ENCODE data around the gene RABGAP1L.
"Not testable (repeated sequence)": the region's sequence is repeated elsewhere in the genome, so short reads cannot be mapped to it uniquely, and the experiment has no call there.

Gene RABGAP1L

DNA sequence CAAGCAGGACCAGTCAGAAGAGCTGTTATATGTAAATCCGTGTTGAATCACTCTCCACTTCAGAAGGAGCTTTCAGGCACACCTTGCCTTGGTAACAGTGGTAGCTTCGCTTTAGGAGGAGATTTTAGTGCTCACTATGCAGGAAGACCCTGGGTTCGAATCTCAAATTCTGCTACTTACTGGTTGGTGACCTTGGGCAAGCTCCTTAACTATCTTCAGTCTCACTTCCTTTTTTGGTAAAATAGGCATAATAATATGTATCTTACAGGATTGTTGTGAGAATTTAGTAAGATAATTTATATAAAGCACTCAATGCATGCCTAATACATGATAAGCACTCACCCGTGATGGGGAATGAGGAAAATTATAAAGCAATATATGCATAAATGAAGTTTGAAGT, 241.8 kb downstream of the RABGAP1L start:
- no peak for TF ChIP-seq POLR2AphosphoS5 (IDR thresholded peaks at IDR 0.05; ENCODE audit: low read depth, low read length)
- TF ChIP-seq SPI1 (IDR thresholded peaks at IDR 0.05; ENCODE audit: low read depth, low read length) = peak; percentile 59
- no peak for DNase-seq (ENCODE audit: insufficient read length, low spot score)
- FAIRE-seq = no peak

DNA sequence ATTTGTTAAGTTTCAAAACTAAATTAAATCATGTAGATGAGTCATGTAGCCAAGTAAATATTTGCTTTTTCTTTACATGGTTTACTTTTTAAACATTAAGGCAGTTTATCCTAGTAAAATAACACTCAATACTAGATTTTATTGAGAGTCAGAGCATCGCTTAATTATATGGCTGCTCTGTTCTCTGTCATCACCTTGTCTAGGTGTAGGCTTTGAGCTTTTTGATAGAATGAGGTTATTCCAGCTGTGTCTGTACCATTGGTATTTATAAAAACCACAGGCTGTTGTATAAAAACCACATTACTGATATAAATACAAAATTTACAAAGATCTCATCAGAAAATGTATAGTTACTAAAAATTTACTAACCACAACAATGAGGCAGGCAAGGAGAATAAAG, 245.9 kb downstream of the RABGAP1L start:
- no peak for TF ChIP-seq PAX5 (IDR thresholded peaks at IDR 0.05; ENCODE audit: insufficient read depth, low read length, severe bottlenecking)
- no peak for TF ChIP-seq POLR2AphosphoS5 (IDR thresholded peaks at IDR 0.05; ENCODE audit: low read depth, low read length)
- TF ChIP-seq POLR2A (IDR thresholded peaks at IDR 0.05; ENCODE audit: low read depth, low read length) = no peak
- TF ChIP-seq TAF1 (IDR thresholded peaks at IDR 0.05; ENCODE audit: low read depth, low read length) = no peak
- no peak for DNase-seq (ENCODE audit: insufficient read length, low spot score)
- FAIRE-seq = no peak

DNA sequence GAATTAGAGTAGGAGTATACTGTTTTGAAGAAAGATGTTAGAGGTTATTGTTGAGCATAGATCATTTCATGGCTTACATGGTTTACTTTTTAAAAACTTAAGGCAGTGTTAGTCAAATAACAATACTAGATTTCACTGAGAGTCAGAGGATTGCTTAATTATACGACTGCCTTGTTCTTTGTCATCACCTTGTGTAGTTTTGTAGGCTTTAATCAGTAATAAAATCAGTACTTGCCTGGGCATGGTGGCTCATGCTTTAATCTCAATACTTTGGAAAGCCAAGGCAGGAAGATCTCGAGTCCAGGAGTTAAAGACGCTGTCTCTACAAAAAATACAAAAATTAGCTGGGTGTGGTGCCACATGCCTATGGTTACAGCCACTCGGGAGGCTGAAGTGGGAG, 247.1 kb downstream of the RABGAP1L start:
- TF ChIP-seq POLR2A (IDR thresholded peaks at IDR 0.05; ENCODE audit: low read depth, low read length) = no peak
- TF ChIP-seq SPI1 (IDR thresholded peaks at IDR 0.05; ENCODE audit: low read depth, low read length) = no peak
- TF ChIP-seq PAX5 (IDR thresholded peaks at IDR 0.05; ENCODE audit: insufficient read depth, low read length, severe bottlenecking) = no peak
- no peak for TF ChIP-seq TAF1 (IDR thresholded peaks at IDR 0.05; ENCODE audit: low read depth, low read length)
- no peak for TF ChIP-seq POLR2AphosphoS5 (IDR thresholded peaks at IDR 0.05; ENCODE audit: low read depth, low read length)
- no peak for TF ChIP-seq POU2F2 (IDR thresholded peaks at IDR 0.05; ENCODE audit: low read depth, low read length)
- FAIRE-seq = no peak
- no peak for DNase-seq (ENCODE audit: insufficient read length, low spot score)

DNA sequence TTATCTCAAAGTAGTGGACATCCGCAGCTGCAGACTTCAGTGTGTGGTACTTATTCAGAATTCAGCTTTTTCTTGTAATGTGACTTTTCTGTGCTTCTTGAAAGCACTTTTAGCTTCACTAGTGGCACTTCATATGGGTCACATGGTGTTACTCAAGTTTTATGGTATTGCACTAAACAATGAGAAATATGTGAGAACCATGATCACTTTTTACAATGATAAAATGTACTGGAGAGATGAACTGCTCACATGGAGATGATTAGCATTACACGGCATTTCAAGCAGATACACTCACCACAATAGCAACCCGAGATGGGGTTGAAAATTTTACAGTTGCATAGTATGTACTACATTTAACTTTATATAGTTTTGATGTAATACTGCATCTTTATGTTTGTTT, 248.3 kb downstream of the RABGAP1L start:
- FAIRE-seq = peak; percentile 35
- no peak for DNase-seq (ENCODE audit: insufficient read length, low spot score)
- TF ChIP-seq POU2F2 (IDR thresholded peaks at IDR 0.05; ENCODE audit: low read depth, low read length) (no peak), PAX5 (IDR thresholded peaks at IDR 0.05; ENCODE audit: insufficient read depth, low read length, severe bottlenecking) (no peak), SPI1 (IDR thresholded peaks at IDR 0.05; ENCODE audit: low read depth, low read length) (no peak), POLR2A (IDR thresholded peaks at IDR 0.05; ENCODE audit: low read depth, low read length) (no peak), TAF1 (IDR thresholded peaks at IDR 0.05; ENCODE audit: low read depth, low read length) (no peak), POLR2AphosphoS5 (IDR thresholded peaks at IDR 0.05; ENCODE audit: low read depth, low read length) (no peak)

DNA sequence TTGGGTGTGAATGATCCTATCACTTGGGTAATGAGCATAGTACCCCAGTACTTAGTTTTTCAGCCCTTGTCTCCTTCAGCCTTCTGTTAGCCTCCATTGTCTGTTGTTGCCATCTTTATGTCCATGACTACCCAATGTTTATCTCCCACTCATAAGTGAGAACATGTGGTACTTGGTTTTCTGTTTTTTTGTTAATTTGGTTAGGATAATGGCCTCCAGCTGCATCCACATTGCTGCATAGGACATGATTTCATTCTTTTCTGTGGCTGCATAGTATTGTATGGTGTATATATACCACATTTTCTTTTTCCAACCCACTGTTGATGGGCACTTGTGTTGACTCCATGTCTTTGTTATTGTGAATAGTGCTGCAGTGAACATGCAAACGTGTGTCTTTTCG, 248.8 kb downstream of the RABGAP1L start:
- no peak for DNase-seq (ENCODE audit: insufficient read length, low spot score)
- TF ChIP-seq SPI1 (IDR thresholded peaks at IDR 0.05; ENCODE audit: low read depth, low read length) = no peak
- no peak for TF ChIP-seq POU2F2 (IDR thresholded peaks at IDR 0.05; ENCODE audit: low read depth, low read length)
- no peak for TF ChIP-seq POLR2AphosphoS5 (IDR thresholded peaks at IDR 0.05; ENCODE audit: low read depth, low read length)
- TF ChIP-seq TAF1 (IDR thresholded peaks at IDR 0.05; ENCODE audit: low read depth, low read length) = no peak
- FAIRE-seq = no peak

DNA sequence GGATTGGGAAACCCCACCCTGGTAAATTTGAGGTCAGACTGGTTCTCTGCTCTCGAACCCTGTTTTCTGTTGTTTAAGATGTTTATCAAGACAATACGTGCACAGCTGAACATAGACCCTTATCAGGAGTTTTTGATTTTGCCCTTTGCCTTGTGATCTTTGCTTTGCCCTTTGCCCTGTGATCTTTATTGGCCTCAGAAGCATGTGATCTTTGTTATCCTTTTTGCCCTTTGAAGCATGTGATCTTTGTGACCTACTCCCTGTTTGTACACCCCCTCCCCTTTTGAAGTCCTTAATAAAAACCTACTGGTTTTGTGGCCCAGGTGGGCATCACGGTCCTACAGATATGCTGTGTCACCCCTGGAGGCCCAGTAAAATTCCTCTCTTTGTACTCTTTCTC, 250.5 kb downstream of the RABGAP1L start:
- FAIRE-seq = not testable (repeated sequence)

DNA sequence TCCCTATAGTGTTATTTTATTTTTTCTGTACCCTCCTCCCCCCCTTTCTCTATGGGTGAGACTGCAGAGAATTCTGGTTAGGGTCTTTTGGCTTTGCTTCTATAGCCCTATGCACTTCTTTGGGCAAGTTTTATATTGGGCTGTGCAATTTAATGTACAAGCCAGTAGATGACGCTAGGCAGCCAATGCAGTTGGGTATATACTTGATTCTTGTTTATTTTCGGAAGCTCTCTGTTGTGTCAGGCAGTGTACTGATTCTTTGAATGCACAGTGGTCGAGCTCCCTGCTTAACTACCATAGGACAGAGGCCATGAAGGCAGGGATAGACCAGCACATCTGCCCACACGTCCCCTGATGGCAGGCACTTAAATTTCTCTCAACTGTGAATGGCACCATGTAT, 254.3 kb downstream of the RABGAP1L start:
- TF ChIP-seq POLR2AphosphoS5 (IDR thresholded peaks at IDR 0.05; ENCODE audit: low read depth, low read length) = no peak
- no peak for TF ChIP-seq TAF1 (IDR thresholded peaks at IDR 0.05; ENCODE audit: low read depth, low read length)
- no peak for TF ChIP-seq POU2F2 (IDR thresholded peaks at IDR 0.05; ENCODE audit: low read depth, low read length)
- TF ChIP-seq PAX5 (IDR thresholded peaks at IDR 0.05; ENCODE audit: insufficient read depth, low read length, severe bottlenecking) = no peak
- TF ChIP-seq SPI1 (IDR thresholded peaks at IDR 0.05; ENCODE audit: low read depth, low read length) = no peak
- no peak for TF ChIP-seq POLR2A (IDR thresholded peaks at IDR 0.05; ENCODE audit: low read depth, low read length)
- DNase-seq (ENCODE audit: insufficient read length, low spot score) = no peak
- FAIRE-seq = no peak

More for the DNA sequence above, 250.5 kb downstream of the RABGAP1L start:
- not testable (repeated sequence) for DNase-seq (ENCODE audit: insufficient read length, low spot score)

DNA sequence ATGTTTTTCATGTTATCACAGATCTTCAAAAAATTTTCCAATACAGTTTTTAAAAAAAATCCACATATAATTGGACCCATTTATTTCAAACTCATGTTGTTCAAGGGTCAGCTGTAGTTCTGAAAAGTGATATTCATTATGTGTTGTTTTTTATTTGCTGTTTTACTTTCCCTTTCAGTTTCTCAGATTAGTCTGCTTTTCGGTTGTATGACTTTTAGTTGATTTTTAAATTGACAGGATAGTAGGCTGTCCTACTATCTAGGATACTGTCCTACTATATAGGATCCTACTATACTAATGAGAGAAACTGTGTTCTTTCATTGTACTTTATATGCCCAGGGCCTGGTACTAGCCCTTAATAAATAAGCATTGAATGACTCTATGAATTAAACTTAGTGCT, 254.9 kb downstream of the RABGAP1L start:
- no peak for FAIRE-seq
- DNase-seq (ENCODE audit: insufficient read length, low spot score) = no peak
- TF ChIP-seq POLR2AphosphoS5 (IDR thresholded peaks at IDR 0.05; ENCODE audit: low read depth, low read length) (no peak), PAX5 (IDR thresholded peaks at IDR 0.05; ENCODE audit: insufficient read depth, low read length, severe bottlenecking) (no peak), POLR2A (IDR thresholded peaks at IDR 0.05; ENCODE audit: low read depth, low read length) (no peak), TAF1 (IDR thresholded peaks at IDR 0.05; ENCODE audit: low read depth, low read length) (no peak), POU2F2 (IDR thresholded peaks at IDR 0.05; ENCODE audit: low read depth, low read length) (no peak), SPI1 (IDR thresholded peaks at IDR 0.05; ENCODE audit: low read depth, low read length) (no peak)

DNA sequence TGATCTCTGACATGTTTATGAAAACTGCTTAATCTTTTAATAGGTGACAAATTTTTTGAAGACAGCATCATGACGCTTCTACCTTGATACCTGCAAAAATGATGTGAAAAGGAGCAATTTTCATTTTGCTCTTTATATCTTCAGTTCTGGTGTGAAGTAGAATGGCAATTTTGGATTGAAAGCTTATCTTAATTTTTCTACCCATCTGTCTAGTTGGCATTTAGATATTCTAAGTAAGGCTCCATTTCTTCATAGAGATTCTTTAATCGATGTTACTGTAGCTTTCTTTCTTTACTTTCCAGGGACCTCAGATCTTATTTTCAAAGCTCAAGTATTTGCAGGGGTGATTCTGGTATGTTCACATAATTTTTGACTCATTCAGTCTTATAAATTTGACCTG, 256.2 kb downstream of the RABGAP1L start:
- TF ChIP-seq TAF1 (IDR thresholded peaks at IDR 0.05; ENCODE audit: low read depth, low read length) = no peak
- FAIRE-seq (no peak), DNase-seq (ENCODE audit: insufficient read length, low spot score) (no peak)

DNA sequence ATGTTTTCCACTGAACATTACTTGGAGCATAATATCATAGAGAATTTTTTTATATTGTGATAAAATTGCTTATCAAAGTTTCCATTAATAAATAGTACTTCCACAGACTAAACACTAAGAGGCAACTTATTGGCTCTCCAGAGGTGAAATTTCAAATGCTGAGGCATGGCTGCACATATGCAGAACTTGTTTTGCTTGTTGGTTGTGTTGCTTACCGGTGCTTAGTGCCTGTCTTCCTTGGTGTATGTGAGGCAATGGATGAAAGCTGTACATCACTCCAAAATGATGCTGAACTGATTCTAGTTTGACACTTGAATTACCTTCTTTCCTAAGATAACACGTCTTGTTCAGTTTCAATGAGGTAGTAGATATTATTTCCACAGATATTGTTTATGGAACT, 258.6 kb downstream of the RABGAP1L start:
- FAIRE-seq (peak; percentile 28), DNase-seq (ENCODE audit: insufficient read length, low spot score) (no peak)
- no peak for TF ChIP-seq SPI1 (IDR thresholded peaks at IDR 0.05; ENCODE audit: low read depth, low read length)
- no peak for TF ChIP-seq POLR2AphosphoS5 (IDR thresholded peaks at IDR 0.05; ENCODE audit: low read depth, low read length)
- no peak for TF ChIP-seq POLR2A (IDR thresholded peaks at IDR 0.05; ENCODE audit: low read depth, low read length)
- no peak for TF ChIP-seq POU2F2 (IDR thresholded peaks at IDR 0.05; ENCODE audit: low read depth, low read length)
- no peak for TF ChIP-seq PAX5 (IDR thresholded peaks at IDR 0.05; ENCODE audit: insufficient read depth, low read length, severe bottlenecking)
- no peak for TF ChIP-seq TAF1 (IDR thresholded peaks at IDR 0.05; ENCODE audit: low read depth, low read length)

DNA sequence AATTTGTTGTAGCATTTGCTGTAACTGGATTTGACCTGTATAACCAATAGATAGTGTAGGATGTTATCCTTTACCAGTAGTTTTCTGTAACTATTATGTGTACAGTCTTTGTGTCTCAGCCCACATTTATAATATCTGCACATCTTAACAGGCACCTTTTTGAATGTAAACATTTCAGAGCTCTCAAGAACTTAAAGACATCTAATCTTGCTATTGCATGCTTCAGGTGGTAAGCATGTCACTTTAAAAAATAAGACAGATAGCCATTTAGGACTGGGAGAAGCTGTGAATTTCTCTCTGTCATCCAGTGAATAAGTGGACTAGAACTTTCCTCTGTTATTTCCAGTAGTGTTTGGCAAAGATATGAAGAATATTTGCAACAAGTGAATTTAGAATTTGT, 265.8 kb downstream of the RABGAP1L start:
- no peak for TF ChIP-seq POLR2A (IDR thresholded peaks at IDR 0.05; ENCODE audit: low read depth, low read length)
- no peak for TF ChIP-seq TAF1 (IDR thresholded peaks at IDR 0.05; ENCODE audit: low read depth, low read length)
- TF ChIP-seq POU2F2 (IDR thresholded peaks at IDR 0.05; ENCODE audit: low read depth, low read length) = no peak
- TF ChIP-seq SPI1 (IDR thresholded peaks at IDR 0.05; ENCODE audit: low read depth, low read length) = no peak
- TF ChIP-seq PAX5 (IDR thresholded peaks at IDR 0.05; ENCODE audit: insufficient read depth, low read length, severe bottlenecking) = no peak
- no peak for DNase-seq (ENCODE audit: insufficient read length, low spot score)

More for the DNA sequence above, 265.8 kb downstream of the RABGAP1L start:
- FAIRE-seq = peak; percentile 5
